Progenitor cell of endocrine pancreas (in vitro differentiated cells): Measurements from ENCODE around the gene SLC23A3. TPM values are rescaled to one million over a fixed set of nuclear protein-coding genes. Genes with fewer than 3 reads are reported as not detected.

Source experiments
- DNase-seq: peaks from one replicate; pipeline ENCODE4 v3.0.0; 2021; ENCODE audit warnings: low spot score; ENCODE audit not compliant: unreplicated experiment
- H3K27ac Mint-ChIP-seq: 2 replicates; pipeline ENCODE4 v1.8.0; 2021; ENCODE audit warnings: mild to moderate bottlenecking, moderate library complexity, mixed read lengths
- H3K27me3 Mint-ChIP-seq: 2 replicates; pipeline ENCODE4 v1.8.0; 2021; ENCODE audit warnings: mixed read lengths
- H3K36me3 Mint-ChIP-seq: 2 replicates; pipeline ENCODE4 v1.8.0; 2022; ENCODE audit warnings: mixed read lengths; ENCODE audit not compliant: insufficient read depth
- H3K4me1 Mint-ChIP-seq: 2 replicates; pipeline ENCODE4 v1.8.0; 2021; ENCODE audit warnings: low read depth, mixed read lengths
- H3K4me3 Mint-ChIP-seq: 2 replicates; pipeline ENCODE4 v1.8.0; 2021; ENCODE audit warnings: low read depth, mild to moderate bottlenecking, moderate library complexity, mixed read lengths
- H3K9me3 Mint-ChIP-seq: 2 replicates; pipeline ENCODE4 v1.8.0; 2021; ENCODE audit warnings: low read depth, mixed read lengths
- total RNA-seq: library from RNA; stranded (reverse); gene quantifications from 2 replicates; pipeline ENCODE4 v1.2.1, GENCODE V29; 2021
- TF ChIP-seq, protein P1 (sequence below): fragments of 200-600 bp; sonication (generic); IDR thresholded peaks from one replicate; pipeline ENCODE4 v1.5.0; 2021; ENCODE audit warnings: antibody characterized with exemption, mild to moderate bottlenecking; ENCODE audit not compliant: unreplicated experiment

The SLC23A3 gene
- total RNA-seq, 1 donor from 2014 or later: 2.8 TPM

DNA sequence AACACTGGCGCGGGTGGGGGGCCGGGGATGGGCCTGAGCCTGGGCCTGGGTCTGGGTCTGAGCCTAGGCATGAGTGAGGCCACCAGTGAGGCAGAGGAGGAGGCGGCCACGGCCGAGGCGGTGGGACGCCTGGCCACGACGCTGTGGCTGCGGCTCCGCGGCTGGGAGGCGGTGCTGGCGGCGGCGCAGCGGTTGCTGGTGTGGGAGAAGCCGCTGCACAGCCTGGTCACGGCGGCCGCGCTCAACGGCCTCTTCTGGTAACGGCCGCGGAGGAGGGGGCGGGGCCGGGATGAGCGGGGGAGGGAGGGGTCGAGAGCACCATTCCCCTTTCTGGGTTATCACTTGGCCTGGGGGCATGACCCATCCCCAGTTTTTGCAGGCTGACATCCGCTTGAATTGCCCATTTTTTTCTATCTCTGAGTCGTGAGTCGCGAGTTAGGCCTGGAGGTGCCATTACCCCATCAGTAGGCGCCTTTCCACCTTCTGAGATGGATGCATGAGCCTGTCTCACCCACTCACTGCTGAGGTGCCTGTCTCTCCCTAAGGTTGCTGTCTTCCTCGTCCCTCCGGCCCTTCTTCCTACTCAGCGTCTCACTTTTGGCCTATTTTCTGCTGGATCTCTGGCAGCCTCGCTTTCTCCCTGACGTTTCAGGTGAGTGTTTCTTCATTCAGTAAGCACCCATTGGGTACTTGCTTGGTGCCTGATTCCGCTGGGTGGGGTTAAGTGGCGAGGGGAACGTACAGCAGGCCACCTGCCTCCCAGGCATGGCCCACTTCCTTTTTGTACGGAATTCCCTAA is 8.7 kb upstream of the SLC23A3 start:
- peak overlapping the region; percentile 78 for H3K27ac Mint-ChIP-seq
- peak overlapping the region; percentile 79 for H3K4me3 Mint-ChIP-seq
- peaks cover 20% of the 10 kb centered on the region for H3K4me1 Mint-ChIP-seq
- H3K9me3 Mint-ChIP-seq: no peaks in the 10 kb centered on the region
- DNase-seq: no peak
- H3K36me3 Mint-ChIP-seq: peaks cover 10% of the 10 kb centered on the region
- H3K27me3 Mint-ChIP-seq: no peaks in the 10 kb centered on the region
- TF ChIP-seq, protein P1, sequence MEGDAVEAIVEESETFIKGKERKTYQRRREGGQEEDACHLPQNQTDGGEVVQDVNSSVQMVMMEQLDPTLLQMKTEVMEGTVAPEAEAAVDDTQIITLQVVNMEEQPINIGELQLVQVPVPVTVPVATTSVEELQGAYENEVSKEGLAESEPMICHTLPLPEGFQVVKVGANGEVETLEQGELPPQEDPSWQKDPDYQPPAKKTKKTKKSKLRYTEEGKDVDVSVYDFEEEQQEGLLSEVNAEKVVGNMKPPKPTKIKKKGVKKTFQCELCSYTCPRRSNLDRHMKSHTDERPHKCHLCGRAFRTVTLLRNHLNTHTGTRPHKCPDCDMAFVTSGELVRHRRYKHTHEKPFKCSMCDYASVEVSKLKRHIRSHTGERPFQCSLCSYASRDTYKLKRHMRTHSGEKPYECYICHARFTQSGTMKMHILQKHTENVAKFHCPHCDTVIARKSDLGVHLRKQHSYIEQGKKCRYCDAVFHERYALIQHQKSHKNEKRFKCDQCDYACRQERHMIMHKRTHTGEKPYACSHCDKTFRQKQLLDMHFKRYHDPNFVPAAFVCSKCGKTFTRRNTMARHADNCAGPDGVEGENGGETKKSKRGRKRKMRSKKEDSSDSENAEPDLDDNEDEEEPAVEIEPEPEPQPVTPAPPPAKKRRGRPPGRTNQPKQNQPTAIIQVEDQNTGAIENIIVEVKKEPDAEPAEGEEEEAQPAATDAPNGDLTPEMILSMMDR: no peak

DNA sequence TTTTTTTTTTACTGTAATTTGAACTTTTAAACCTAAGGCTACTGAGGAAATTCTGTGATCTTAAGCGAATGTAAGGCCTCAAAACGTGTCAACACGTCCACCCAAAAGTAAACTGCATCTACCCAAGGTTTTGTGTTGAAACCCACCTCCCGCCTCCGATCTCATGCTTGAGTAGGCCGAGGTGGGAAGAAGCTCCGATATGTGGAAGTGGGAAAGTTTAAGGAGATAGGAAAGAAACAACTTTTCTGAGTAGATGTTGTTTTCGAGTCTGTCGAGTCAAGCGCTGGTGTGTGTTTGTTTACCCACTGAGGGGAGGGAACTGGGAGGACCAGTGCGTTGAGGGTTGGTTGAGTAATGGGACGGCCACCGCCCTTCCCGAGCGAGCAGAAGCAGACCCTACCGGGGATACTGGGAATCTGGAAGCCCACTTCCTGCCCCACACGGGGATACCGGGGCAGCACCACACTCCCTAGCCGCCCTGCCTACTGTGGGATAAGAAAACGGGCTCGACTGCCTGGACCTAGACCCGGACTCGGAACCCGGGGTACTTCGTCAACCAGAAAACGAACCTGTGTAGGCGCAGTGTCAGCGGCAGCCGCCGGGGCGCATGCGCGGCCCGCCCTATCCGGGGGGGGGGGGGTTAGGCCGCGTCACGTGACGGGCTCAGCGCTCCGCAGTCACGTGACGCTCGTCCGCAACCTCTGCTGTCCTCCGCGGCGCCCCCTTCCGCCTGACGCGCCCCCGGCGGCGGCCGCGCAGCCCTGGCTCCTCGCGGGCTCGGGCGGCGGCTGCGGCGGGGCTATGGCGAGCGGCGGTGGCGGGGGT is 7.9 kb upstream of the SLC23A3 start, which contains the start of gene RETREG2:
Gene RETREG2 (plus strand): TSS at position 724 of the 825 bp plus-strand sequence. CDS start 78 bp downstream, at position 802.
- Mint-ChIP-seq H3K36me3 (peaks cover 8% of the 10 kb centered on the region), H3K9me3 (no peaks in the 10 kb centered on the region), H3K4me3 (peak within 1 kb of the TSS; percentile 87), H3K27ac (peak within 1 kb of the TSS; percentile 97), H3K4me1 (peaks cover 20% of the 10 kb centered on the region), H3K27me3 (no peaks in the 10 kb centered on the region)
- peak; percentile 81 for DNase-seq
- TF ChIP-seq, protein P1: peak; percentile 54

- Mint-ChIP-seq H3K27ac (peak within 1 kb of the TSS; percentile 97), H3K9me3 (no peaks in the 10 kb centered on the region), H3K4me3 (peak within 1 kb of the TSS; percentile 87), H3K4me1 (peaks cover 20% of the 10 kb centered on the region), H3K36me3 (peaks cover 8% of the 10 kb centered on the region), H3K27me3 (no peaks in the 10 kb centered on the region)
- DNase-seq: peak; percentile 73
- TF ChIP-seq, protein P1: no peak
Observed at GRCh38 chr2:219176818-219177551, 7.2 kb upstream of the SLC23A3 start, which contains the start of gene CNPPD1. Gene CNPPD1 (minus strand): TSS chr2:219176925. CDS start chr2:219176828, 97 bp downstream.

DNA sequence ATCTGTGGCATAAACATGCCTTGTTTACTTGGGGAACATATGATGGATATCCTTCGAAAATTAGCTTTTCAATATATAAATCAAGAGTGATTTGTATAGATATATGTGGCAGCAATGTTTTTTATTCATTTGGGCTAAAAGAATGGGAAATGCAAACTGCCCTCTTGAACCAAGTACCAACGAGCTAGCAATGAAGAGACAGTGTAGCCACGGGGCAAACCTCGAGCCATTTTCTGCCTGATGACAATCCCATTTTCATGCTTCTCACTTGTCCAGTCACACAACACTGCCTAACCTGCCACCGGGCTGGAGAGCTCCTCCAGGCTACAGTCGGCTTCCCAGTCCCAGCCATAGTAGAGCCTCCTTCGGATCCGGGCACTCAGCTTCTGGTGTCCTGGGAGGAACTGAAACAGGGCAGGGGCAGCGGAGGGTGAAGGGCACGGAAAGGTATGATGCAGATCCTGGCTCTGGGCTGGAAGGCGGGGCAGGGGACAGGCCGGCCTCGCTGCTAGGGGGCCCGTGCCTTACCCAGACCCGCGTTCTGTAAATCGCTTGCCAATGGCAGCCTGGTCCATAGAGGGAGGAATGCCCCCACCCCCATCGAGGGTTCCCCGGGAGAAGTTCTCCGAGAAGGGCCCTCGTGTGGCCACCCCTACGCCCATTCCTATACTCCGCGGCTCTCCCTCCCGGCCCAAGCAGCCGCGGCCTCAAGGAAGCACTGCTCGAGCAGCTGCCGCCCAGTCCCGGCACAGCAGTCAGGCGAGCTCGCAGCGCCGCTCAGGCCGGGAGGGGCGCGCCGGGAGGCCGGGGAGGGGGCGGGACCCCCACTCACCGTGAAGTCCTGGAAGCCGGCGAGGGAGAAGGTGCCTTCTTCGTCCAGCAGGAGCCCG is 6.3 kb upstream of the SLC23A3 start:
- Mint-ChIP-seq H3K4me1 (peaks cover 20% of the 10 kb centered on the region), H3K9me3 (no peaks in the 10 kb centered on the region), H3K27me3 (no peaks in the 10 kb centered on the region), H3K27ac (peak overlapping the region; percentile 81), H3K36me3 (peaks cover 7% of the 10 kb centered on the region), H3K4me3 (peak overlapping the region; percentile 87)
- no peak for DNase-seq
- TF ChIP-seq, protein P1: peak; percentile 27
